HEK293 (cell line): ENCODE data around the gene THY1.
A peak's percentile ranks its signal among the peaks of the same experiment; 100 is the strongest.

ENCODE experiments used
- CTCF ChIA-PET: fragments of 350-600 bp; formaldehyde crosslinking; extraction: SDS; loops from one replicate; lab custom pipeline; 2021; ENCODE audit warnings: antibody characterized with exemption; lab: Yijun Ruan, JAX
- POLR2A ChIA-PET: fragments of 300-600 bp; formaldehyde crosslinking; extraction: SDS; loops from one replicate; lab custom pipeline; 2020; ENCODE audit warnings: antibody characterized with exemption, inconsistent platforms; lab: Yijun Ruan, JAX
- H3K27ac ChIP-seq: fragments of 200-500 bp; sonication (Bioruptor generic); 2 replicates; pipeline ENCODE4 v1.5.1; 2014; ENCODE audit warnings: low read depth, low read length, control low read depth, inconsistent platforms; ENCODE audit errors: extremely low read depth
- H3K36me3 ChIP-seq, 2 experiments: fragments of 200-500 bp in 1 of 2; sonication (Bioruptor generic) in 1 of 2; 1 replicate in 1 of 2; 2 replicates in 1 of 2; pipeline ENCODE4 v1.5.1; 2014 to 2017; ENCODE audit warnings: inconsistent platforms in 2 of 2, low read length in 2 of 2; ENCODE audit not compliant: control insufficient read depth in 2 of 2, insufficient read depth in 1 of 2
- H3K4me1 ChIP-seq: fragments of 200-500 bp; sonication (Bioruptor generic); 2 replicates; pipeline ENCODE4 v1.5.1; 2014; ENCODE audit warnings: mild to moderate bottlenecking, low read length, inconsistent platforms; ENCODE audit not compliant: control insufficient read depth, insufficient read depth
- H3K4me3 ChIP-seq: 2 replicates; pipeline ENCODE4 v1.5.1; 2011; ENCODE audit warnings: low read depth, mild to moderate bottlenecking, control low read depth, low read length, moderate library complexity
- H3K9me3 ChIP-seq: fragments of 200-500 bp; sonication (Bioruptor generic); 2 replicates; pipeline ENCODE4 v1.5.1; 2014; ENCODE audit warnings: low read depth, low read length, inconsistent platforms; ENCODE audit not compliant: control insufficient read depth, insufficient read depth
- EGR2 ChIP-seq: fragments of 450-650 bp; formaldehyde crosslinking; IDR thresholded peaks from 2 replicates; pipeline ENCODE4 v1.5.1; 2016; ENCODE audit warnings: low read depth, missing biosample characterization, missing genetic modification characterization
- GLIS1 ChIP-seq: fragments of 450-650 bp; formaldehyde crosslinking; IDR thresholded peaks from 2 replicates; pipeline ENCODE4 v1.5.1; 2016; ENCODE audit warnings: missing biosample characterization, missing genetic modification characterization
- GLIS2 ChIP-seq: fragments of 450-650 bp; formaldehyde crosslinking; IDR thresholded peaks from 2 replicates; pipeline ENCODE4 v1.5.1; 2016; ENCODE audit warnings: missing biosample characterization, missing genetic modification characterization
- PATZ1 ChIP-seq: fragments of 450-650 bp; formaldehyde crosslinking; IDR thresholded peaks from 2 replicates; pipeline ENCODE4 v1.5.1; 2016; ENCODE audit warnings: missing biosample characterization, missing genetic modification characterization
- REPIN1 ChIP-seq: fragments of 450-650 bp; formaldehyde crosslinking; IDR thresholded peaks from 2 replicates; pipeline ENCODE4 v1.5.1; 2017; ENCODE audit warnings: missing biosample characterization, missing genetic modification characterization, low read depth
- ZBTB1 ChIP-seq: fragments of 450-650 bp; formaldehyde crosslinking; IDR thresholded peaks from 2 replicates; pipeline ENCODE4 v1.5.1; 2016; ENCODE audit warnings: missing biosample characterization, missing genetic modification characterization
- ZBTB11 ChIP-seq: fragments of 450-650 bp; formaldehyde crosslinking; conservative IDR thresholded peaks from 2 replicates; pipeline ENCODE4 v1.5.1; 2016; ENCODE audit warnings: low read depth, missing biosample characterization, missing genetic modification characterization
- ZBTB26 ChIP-seq: fragments of 450-650 bp; formaldehyde crosslinking; optimal IDR thresholded peaks from 2 replicates; pipeline ENCODE3; 2016; ENCODE audit warnings: missing biosample characterization, mild to moderate bottlenecking, missing genetic modification characterization
- ZBTB8A ChIP-seq: fragments of 450-650 bp; formaldehyde crosslinking; IDR thresholded peaks from 2 replicates; pipeline ENCODE4 v1.5.1; 2016; ENCODE audit warnings: missing biosample characterization, missing genetic modification characterization
- ZFHX2 ChIP-seq: fragments of 450-650 bp; formaldehyde crosslinking; conservative IDR thresholded peaks from 2 replicates; pipeline ENCODE4 v1.5.1; 2016; ENCODE audit warnings: missing biosample characterization, missing genetic modification characterization
- ZNF175 ChIP-seq: fragments of 450-650 bp; formaldehyde crosslinking; IDR thresholded peaks from 2 replicates; pipeline ENCODE4 v1.5.1; 2016; ENCODE audit warnings: missing biosample characterization, missing genetic modification characterization
- ZNF274 ChIP-seq, 2 experiments: fragments of 200-500 bp in 1 of 2; fragments of 450-650 bp in 1 of 2; sonication (Bioruptor generic) in 1 of 2; formaldehyde crosslinking in 1 of 2; IDR thresholded peaks; 2 replicates each; pipeline versions ENCODE4 v1.5.1 to v1.6.1; 2014 to 2016; ENCODE audit warnings: borderline replicate concordance in 1 of 2, inconsistent platforms in 1 of 2, low read length in 1 of 2, missing biosample characterization in 1 of 2, missing genetic modification characterization in 1 of 2
- ZNF366 ChIP-seq: fragments of 450-650 bp; formaldehyde crosslinking; conservative IDR thresholded peaks from 2 replicates; pipeline ENCODE4 v1.5.1; 2016; ENCODE audit warnings: missing biosample characterization, missing genetic modification characterization
- ZNF513 ChIP-seq: fragments of 450-650 bp; IDR thresholded peaks from 2 replicates; pipeline ENCODE4 v1.5.1; 2018; ENCODE audit warnings: missing biosample characterization, missing genetic modification characterization
- ZNF518A ChIP-seq: fragments of 450-650 bp; formaldehyde crosslinking; conservative IDR thresholded peaks from 2 replicates; pipeline ENCODE4 v1.5.1; 2016; ENCODE audit warnings: low read depth, missing biosample characterization, missing genetic modification characterization
- ZNF621 ChIP-seq: fragments of 450-650 bp; formaldehyde crosslinking; IDR thresholded peaks from 2 replicates; pipeline ENCODE4 v1.5.1; 2017; ENCODE audit warnings: missing biosample characterization, missing genetic modification characterization
- ZNF645 ChIP-seq: fragments of 450-650 bp; formaldehyde crosslinking; IDR thresholded peaks from 2 replicates; pipeline ENCODE4; 2016; ENCODE audit warnings: missing biosample characterization, missing genetic modification characterization
- ZNF670 ChIP-seq: fragments of 450-650 bp; formaldehyde crosslinking; IDR thresholded peaks from 2 replicates; pipeline ENCODE4 v1.5.1; 2016; ENCODE audit warnings: missing biosample characterization, missing genetic modification characterization, low read depth

THY1 gene

GRCh38 chr11:119432484-119433357 is 9.7 kb upstream of the THY1 start:
- no peaks in the 10 kb centered on the region for H3K4me1 ChIP-seq
- H3K27ac ChIP-seq = no peak overlapping the region
- TF ChIP-seq EGR2 (tag by site-specific recombination) (no peak), ZNF366 (tag by site-specific recombination) (no peak), PATZ1 (no peak), ZNF645 (tag by site-specific recombination) (no peak), ZBTB26 (tag by site-specific recombination) (peak; percentile 10), ZBTB8A (tag by site-specific recombination) (no peak), ZFHX2 (tag by site-specific recombination) (0 out of 2 replicates have a peak, but pooled peaks have one; percentile 18), ZNF670 (tag by site-specific recombination) (no peak), ZNF175 (tag by site-specific recombination) (no peak), REPIN1 (tag by site-specific recombination) (no peak), GLIS2 (no peak), ZBTB11 (tag by site-specific recombination) (no peak), GLIS1 (no peak), ZNF513 (tag by site-specific recombination) (no peak)
- no peaks in the 10 kb centered on the region for H3K9me3 ChIP-seq
- ChIA-PET POLR2A (interaction anchor here (0.6 to 0.7 kb wide), 2 partner anchors 30 to 375 kb away, joined by 4 to 6 read pairs; no protein-coding TSS in a partner anchor), CTCF (interaction anchor here (0.6 to 2.3 kb wide), 7 partner anchors 13 to 626 kb away, joined by 3 to 7 read pairs (median 3); partner anchors contain the start of gene CBL)
- H3K4me3 ChIP-seq = no peak overlapping the region
- H3K36me3 ChIP-seq = no peaks in the 10 kb centered on the region

- Histone ChIP-seq H3K4me1 (no peaks in the 10 kb centered on the region), H3K9me3 (no peaks in the 10 kb centered on the region), H3K36me3 (no peaks in the 10 kb centered on the region), H3K4me3 (no peak overlapping the region), H3K27ac (no peak overlapping the region)
- POLR2A ChIA-PET = no interaction called here
- CTCF ChIA-PET = no interaction called here
- TF ChIP-seq ZNF621 (tag by site-specific recombination) = no peak
- no peak for TF ChIP-seq ZBTB1 (tag by site-specific recombination)
- no peak for TF ChIP-seq ZNF274 (IDR thresholded peaks at IDR 0.05; ENCODE audit: low read length)
- TF ChIP-seq ZNF274 (tag by site-specific recombination; IDR thresholded peaks at IDR 0.05; ENCODE audit: borderline replicate concordance) = no peak
- no peak for TF ChIP-seq ZNF518A (tag by site-specific recombination)
Measured at GRCh38 chr11:119431523-119431922, 8.6 kb upstream of the THY1 start.
